GM12865 (cell line): ENCODE measurements around the gene ALG14.

ENCODE experiments used
- DNase-seq: peaks from one replicate; pipeline ENCODE4 v3.0.0; 2010; ENCODE audit warnings: low read depth
- H3K4me3 ChIP-seq: 2 replicates; pipeline ENCODE4 v1.5.1; 2011; ENCODE audit warnings: mild to moderate bottlenecking, low read depth, low read length, control low read depth
- TF ChIP-seq, protein P1 (sequence below): IDR thresholded peaks from 2 replicates; pipeline ENCODE4 v1.5.1; 2011; ENCODE audit warnings: low read length, control low read depth, low read depth, inconsistent platforms; ENCODE audit not compliant: insufficient read depth; ENCODE audit errors: missing control alignments

Gene ALG14

DNA sequence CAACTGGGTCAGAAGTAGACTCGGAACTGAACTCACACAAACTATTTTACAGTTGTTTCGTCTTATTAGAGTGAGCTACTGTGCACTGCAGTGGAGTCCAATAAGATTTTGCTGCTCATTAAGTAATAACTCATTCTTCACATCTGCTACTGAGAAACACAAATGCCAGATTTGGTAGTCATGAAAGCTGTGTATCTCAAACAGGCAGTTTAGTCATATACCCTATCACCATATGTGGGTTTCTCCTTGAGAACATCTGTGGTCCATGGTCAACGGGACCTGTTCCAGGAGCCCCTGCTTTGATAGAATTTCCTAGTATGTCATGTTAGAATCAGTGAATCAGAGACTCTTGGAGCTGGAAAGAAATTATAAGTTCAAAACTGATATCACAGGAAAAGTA, 60.4 kb downstream of the ALG14 start:
- TF ChIP-seq, protein P1, sequence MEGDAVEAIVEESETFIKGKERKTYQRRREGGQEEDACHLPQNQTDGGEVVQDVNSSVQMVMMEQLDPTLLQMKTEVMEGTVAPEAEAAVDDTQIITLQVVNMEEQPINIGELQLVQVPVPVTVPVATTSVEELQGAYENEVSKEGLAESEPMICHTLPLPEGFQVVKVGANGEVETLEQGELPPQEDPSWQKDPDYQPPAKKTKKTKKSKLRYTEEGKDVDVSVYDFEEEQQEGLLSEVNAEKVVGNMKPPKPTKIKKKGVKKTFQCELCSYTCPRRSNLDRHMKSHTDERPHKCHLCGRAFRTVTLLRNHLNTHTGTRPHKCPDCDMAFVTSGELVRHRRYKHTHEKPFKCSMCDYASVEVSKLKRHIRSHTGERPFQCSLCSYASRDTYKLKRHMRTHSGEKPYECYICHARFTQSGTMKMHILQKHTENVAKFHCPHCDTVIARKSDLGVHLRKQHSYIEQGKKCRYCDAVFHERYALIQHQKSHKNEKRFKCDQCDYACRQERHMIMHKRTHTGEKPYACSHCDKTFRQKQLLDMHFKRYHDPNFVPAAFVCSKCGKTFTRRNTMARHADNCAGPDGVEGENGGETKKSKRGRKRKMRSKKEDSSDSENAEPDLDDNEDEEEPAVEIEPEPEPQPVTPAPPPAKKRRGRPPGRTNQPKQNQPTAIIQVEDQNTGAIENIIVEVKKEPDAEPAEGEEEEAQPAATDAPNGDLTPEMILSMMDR, result no peak
- no peak for DNase-seq
- H3K4me3 ChIP-seq, result no peak overlapping the region

DNA sequence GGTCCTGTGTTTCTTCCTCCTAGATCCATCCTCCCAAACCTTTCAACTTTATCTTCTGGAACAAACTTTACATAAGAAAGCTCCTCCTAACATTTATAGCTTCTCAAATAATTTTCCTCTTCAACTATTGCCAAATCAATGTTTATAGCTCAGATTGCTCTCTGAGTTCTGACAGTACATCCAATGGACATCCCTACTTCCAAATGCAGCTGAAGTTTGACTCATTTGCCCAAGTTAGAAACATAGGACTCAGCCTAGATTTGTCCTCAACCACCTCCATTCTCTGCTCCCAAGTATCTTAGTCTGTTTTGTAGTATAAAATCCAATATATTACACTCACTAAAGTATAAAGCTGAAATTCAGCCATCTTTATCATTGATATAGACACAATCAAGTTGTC, 62.6 kb downstream of the ALG14 start:
- no peak overlapping the region for H3K4me3 ChIP-seq
- TF ChIP-seq, protein P1, result no peak
- no peak for DNase-seq

DNA sequence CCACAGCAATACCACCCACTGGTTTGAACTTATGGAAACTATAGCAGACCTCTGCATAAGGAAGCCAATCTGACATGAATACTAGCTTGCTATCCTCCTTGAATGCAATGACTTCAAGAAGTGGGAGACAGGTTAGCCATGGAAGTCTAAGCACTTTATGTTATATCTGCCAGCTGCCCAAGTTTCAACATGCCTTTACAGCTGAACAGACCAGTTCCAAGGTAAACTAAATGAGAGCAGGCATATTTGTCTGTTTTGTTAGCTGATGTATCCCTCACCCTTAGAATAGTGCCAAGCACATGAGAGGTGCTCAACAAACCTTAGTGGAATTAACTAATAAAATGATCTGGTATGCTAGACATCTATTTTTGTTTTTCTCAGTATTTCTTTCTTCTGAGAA, 65.1 kb downstream of the ALG14 start:
- H3K4me3 ChIP-seq, result no peak overlapping the region
- TF ChIP-seq, protein P1, result no peak
- no peak for DNase-seq

DNA sequence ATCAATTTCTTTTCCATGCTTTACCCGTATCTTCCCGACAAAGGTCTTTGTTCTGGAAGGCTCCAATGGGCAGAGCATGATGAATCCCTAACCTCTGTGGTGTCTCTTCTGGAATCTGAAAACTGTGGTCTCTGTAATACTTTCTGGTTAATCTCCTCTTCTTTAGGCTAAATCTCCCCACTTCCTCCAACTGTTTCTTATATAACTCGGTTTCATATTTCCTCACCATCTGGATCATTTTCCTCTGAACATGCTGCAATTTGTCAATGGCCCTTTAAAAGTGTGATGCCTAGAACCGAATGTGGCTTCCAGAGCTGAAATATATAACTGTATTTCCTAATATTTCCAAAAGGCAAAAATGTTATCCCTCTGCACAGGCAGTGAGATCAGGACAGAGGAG, 66.1 kb downstream of the ALG14 start:
- H3K4me3 ChIP-seq, result no peak overlapping the region
- DNase-seq, result no peak
- TF ChIP-seq, protein P1, result no peak

DNA sequence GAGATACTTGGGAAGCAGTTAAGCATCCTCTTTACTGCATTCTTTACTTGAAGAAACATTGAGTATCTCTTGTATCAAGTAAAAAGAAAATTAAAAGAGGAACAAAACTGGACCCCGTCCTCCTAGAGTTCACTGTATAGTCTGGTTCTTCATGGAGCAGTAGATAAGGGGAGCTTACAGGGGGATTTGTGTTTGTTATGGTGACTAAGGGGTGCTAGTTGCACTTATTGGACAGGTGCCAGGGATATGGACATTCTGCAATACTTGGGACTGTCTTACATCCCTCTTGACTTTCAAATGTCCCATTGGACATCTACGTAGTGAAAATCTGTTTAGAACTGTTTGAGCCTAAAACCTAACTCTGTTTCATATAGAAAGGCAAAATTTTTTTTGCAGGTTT, 67.2 kb downstream of the ALG14 start:
- TF ChIP-seq, protein P1, result no peak
- no peak for DNase-seq
- H3K4me3 ChIP-seq, result no peak overlapping the region

DNA sequence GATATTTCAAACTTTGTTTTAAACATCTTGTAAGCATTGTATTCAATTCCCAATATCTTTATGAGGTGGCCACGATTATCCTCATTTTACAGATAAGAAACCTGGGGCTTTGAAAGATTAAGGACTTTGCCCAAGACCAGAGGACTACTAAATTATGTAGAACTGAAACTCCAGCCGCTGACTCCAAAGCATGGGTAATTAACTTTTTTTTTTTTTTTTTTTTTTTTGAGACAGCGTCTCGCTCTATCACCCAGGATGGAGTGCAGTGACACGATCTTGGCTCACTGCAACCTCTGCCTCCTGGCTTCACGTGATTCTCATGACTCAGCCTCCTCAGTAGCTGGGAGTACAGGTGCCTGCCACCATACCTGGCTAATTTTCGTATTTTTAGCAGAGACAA, 68.7 kb downstream of the ALG14 start:
- no peak for DNase-seq
- TF ChIP-seq, protein P1, result no peak
- H3K4me3 ChIP-seq, result no peak overlapping the region

DNA sequence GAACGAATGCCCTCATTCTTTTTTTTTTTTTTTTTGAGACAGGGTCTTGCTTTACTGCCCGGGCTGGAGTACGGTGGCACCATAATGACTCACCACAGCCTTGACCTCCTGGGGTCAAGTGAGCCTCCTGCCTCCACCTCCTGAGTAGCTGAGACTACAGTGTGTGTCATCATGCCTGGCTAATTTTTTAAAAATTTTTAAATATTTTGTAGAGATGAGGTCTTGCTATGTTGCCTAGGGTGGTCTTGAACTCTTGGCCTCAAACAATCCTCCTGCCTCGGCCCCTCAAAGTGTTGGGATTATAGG, 69.4 kb downstream of the ALG14 start:
- H3K4me3 ChIP-seq, result no peak overlapping the region
- TF ChIP-seq, protein P1, result no peak
- no peak for DNase-seq
